Activated CD4-positive, alpha-beta memory T cell treated with anti-CD3 and anti-CD28 coated beads for 36 hours (primary cell): Measurements from ENCODE around the gene TNNT3. TPM values are rescaled to one million over a fixed set of nuclear protein-coding genes. Genes with fewer than 3 reads are reported as not detected.

Experiments
- CTCF ChIA-PET: fragments of 350-600 bp; sonication (Branson Sonifier 250); formaldehyde crosslinking; loops from one replicate; lab custom pipeline; 2021; ENCODE audit warnings: antibody characterized with exemption, inconsistent platforms; lab: Charles Lee
- POLR2A ChIA-PET: fragments of 350-600 bp; sonication (Branson Sonifier 250); formaldehyde crosslinking; loops from one replicate; lab custom pipeline; 2021; ENCODE audit warnings: antibody characterized with exemption; lab: Charles Lee
- DNase-seq: peaks from one replicate; pipeline ENCODE4 v3.0.0-alpha.2; 2020
- H3K27ac Mint-ChIP-seq: one replicate; pipeline ENCODE4 v1.8.0; 2021; ENCODE audit warnings: mixed read lengths
- H3K27me3 Mint-ChIP-seq: one replicate; pipeline ENCODE4 v1.8.0; 2021; ENCODE audit warnings: mixed read lengths
- H3K36me3 Mint-ChIP-seq: one replicate; pipeline ENCODE4 v1.8.0; 2021; ENCODE audit warnings: mixed read lengths
- H3K4me1 Mint-ChIP-seq: one replicate; pipeline ENCODE4 v1.8.0; 2021; ENCODE audit warnings: low read depth, mixed read lengths
- H3K4me3 Mint-ChIP-seq: one replicate; pipeline ENCODE4 v1.8.0; 2021; ENCODE audit warnings: mild to moderate bottlenecking, mixed read lengths
- H3K9me3 Mint-ChIP-seq: one replicate; pipeline ENCODE4 v1.8.0; 2021; ENCODE audit warnings: mixed read lengths
- intact Hi-C: fragments of 100-400 bp; cut with micrococcal nuclease; formaldehyde crosslinking; loops from one replicate; pipeline ENCODE4 v1.15.1; 2023
- microRNA-seq: library from miRNA; unstranded; fragments of <30 nt; microRNA quantifications from one replicate; pipeline ENCODE4 v1.2.0, GENCODE V29; 2022; ENCODE audit warnings: borderline number of aligned reads, borderline microRNAs expressed, borderline replicate concordance
- total RNA-seq, 2 experiments: library from RNA; stranded (reverse); gene quantifications; one replicate each; pipeline ENCODE4 v1.2.3, GENCODE V29; 2021

Gene TNNT3
- total RNA-seq, 2 experiments from 2014 or later, result 6.0 to 6.8 TPM

DNA sequence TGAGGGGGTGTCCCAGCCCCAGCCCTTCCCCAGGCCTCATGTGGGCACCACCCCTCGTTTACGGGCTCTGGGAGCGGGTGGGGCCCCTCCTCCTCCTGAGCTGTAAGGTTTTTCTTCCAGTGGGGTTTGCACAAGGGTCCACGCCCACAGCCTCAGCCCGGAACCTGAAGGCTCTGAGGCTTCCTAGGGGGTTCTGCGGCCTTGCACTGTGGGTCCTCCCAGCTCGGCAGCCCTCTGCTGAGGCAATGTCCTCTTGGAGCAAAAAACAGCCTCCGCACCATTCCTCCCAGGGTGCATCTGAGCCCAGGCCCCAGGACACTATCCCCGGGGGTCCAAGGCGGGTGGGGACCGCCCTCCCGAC is 64.1 kb downstream of the TNNT3 start:
- ChIA-PET CTCF (no interaction called here), POLR2A (no interaction called here)
- H3K4me3 Mint-ChIP-seq, result no peak overlapping the region
- intact Hi-C loops, result no loop called here
- H3K27ac Mint-ChIP-seq, result no peak overlapping the region
- no peaks in the 10 kb centered on the region for H3K9me3 Mint-ChIP-seq
- no peak for DNase-seq
- no peaks in the 10 kb centered on the region for H3K27me3 Mint-ChIP-seq
- no peaks in the 10 kb centered on the region for H3K4me1 Mint-ChIP-seq
- no peaks in the 10 kb centered on the region for H3K36me3 Mint-ChIP-seq

DNA sequence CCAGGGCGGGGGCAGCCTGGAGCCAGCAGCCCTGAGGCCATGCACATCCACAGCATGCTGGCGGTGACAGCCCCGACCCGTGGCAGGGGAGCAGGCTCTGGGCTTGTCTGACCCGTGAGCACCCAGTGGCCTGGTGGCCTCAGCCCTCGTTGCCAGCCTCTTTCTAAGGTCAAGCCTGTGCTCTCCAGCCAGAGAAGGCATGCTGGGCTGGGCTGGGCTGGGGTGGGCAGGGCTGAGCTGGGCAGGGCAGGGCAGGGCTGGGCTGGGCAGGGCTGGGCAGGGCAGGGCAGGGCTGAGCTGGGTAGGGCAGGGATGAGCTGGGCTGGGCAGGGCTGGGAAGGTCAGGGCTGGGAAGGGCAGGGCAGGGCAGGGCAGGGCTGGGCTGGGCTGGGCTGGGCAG is 67.5 kb downstream of the TNNT3 start:
- ChIA-PET CTCF (no interaction called here), POLR2A (no interaction called here)
- no peak for DNase-seq
- no peak overlapping the region for H3K27ac Mint-ChIP-seq
- no peaks in the 10 kb centered on the region for H3K27me3 Mint-ChIP-seq
- no peaks in the 10 kb centered on the region for H3K9me3 Mint-ChIP-seq
- intact Hi-C loops, result no loop called here
- no peak overlapping the region for H3K4me3 Mint-ChIP-seq
- no peaks in the 10 kb centered on the region for H3K36me3 Mint-ChIP-seq
- H3K4me1 Mint-ChIP-seq, result no peaks in the 10 kb centered on the region

DNA sequence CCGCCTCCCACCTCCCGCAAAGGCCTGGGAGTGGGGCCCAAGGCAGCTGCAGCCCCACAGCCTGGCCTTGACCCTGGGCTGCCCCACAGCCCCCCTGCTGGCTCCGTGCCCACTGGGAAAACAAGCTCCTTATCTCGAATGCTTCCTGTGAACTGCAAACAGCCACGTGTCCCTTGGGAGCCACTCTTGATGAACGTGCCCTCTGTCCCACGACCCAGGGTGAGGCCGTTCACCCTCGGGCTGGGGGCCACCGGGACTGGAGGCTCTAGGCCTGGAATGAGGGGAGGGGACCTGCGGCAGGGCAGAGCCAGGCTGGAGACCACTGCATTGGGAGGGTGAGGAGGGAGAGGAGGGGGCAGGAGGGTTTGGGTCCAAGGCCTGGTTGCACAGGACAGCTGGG is 68.7 kb downstream of the TNNT3 start:
- CTCF ChIA-PET, result interaction anchor here (0.9 kb wide), 1 partner anchor 155 kb away, joined by 3 read pairs; no protein-coding TSS in a partner anchor

More for the DNA sequence above, 68.7 kb downstream of the TNNT3 start:
- no peak overlapping the region for H3K4me3 Mint-ChIP-seq
- no peaks in the 10 kb centered on the region for H3K36me3 Mint-ChIP-seq
- no peaks in the 10 kb centered on the region for H3K4me1 Mint-ChIP-seq
- POLR2A ChIA-PET, result no interaction called here
- no peak for DNase-seq
- intact Hi-C loops, result no loop called here
- no peak overlapping the region for H3K27ac Mint-ChIP-seq
- no peaks in the 10 kb centered on the region for H3K27me3 Mint-ChIP-seq
- H3K9me3 Mint-ChIP-seq, result no peaks in the 10 kb centered on the region

Small RNA genes lying within 50 kb of the gene (microRNA-seq; reads per million reads assigned to microRNA genes)
- gene MIR7847, result not detected

Other genes starting within 250 kb of the TNNT3 start
- not detected for gene KRTAP5-6, start 222.5 kb upstream of the TNNT3 start, total RNA-seq
- under 1 TPM; 0.27 to 0.29 TPM for gene IFITM10, start 169.1 kb upstream of the TNNT3 start, total RNA-seq
- 10 to 100 TPM; 52.0 to 58.7 TPM for gene CTSD, start 155.8 kb upstream of the TNNT3 start, total RNA-seq
- gene SYT8, start 84.7 kb upstream of the TNNT3 start, total RNA-seq, result not detected
- gene TNNI2, start 80.7 kb upstream of the TNNT3 start, total RNA-seq, result not detected
- 100 to 1,000 TPM; 179 to 181 TPM for gene LSP1, start 66.6 kb upstream of the TNNT3 start, total RNA-seq
- gene PRR33, start 27.8 kb upstream of the TNNT3 start, total RNA-seq, result under 1 TPM in 1 of 2 experiments, not detected in 1; 0.07 TPM
- 100 to 1,000 TPM; 115 to 119 TPM for gene MRPL23, start 27.6 kb downstream of the TNNT3 start, total RNA-seq
- gene H19, start 78.1 kb downstream of the TNNT3 start, total RNA-seq, result not detected
- gene IGF2, start 219.7 kb downstream of the TNNT3 start, total RNA-seq, result 10 to 100 TPM; 26.5 to 27.0 TPM
- not detected for gene INS, start 241.5 kb downstream of the TNNT3 start, total RNA-seq